ENCODE data around the gene ITPRIPL2. TPM values are rescaled to one million over a fixed set of nuclear protein-coding genes. Genes with fewer than 3 reads are reported as not detected.

The ITPRIPL2 gene
- total and polyA plus RNA-seq, 2 of the 13 experiments (the other 11 are each of a cell fraction or from before 2014, with no cell fraction given), result 5.9 to 12.6 TPM

- peak; percentile 33; the same call in 1 of the 2 replicates for TF ChIP-seq ZBTB40 (IDR thresholded peaks at IDR 0.05)
- no peak for TF ChIP-seq ZBTB40 (CRISPR knock-in tag; IDR thresholded peaks at IDR 0.05)
- TF ChIP-seq FOXK2 (IDR thresholded peaks at IDR 0.05), result 0 out of 2 replicates have a peak, but pooled peaks have one; percentile 11
- TF ChIP-seq TARDBP (CRISPR knock-in tag; IDR thresholded peaks at IDR 0.05), result 0 out of 2 replicates have a peak, but pooled peaks have one; percentile 1
- TF ChIP-seq ZSCAN30 (CRISPR knock-in tag; IDR thresholded peaks at IDR 0.05), result 0 out of 2 replicates have a peak, but pooled peaks have one; percentile 13
- no peak for TF ChIP-seq HOXD1 (CRISPR knock-in tag; IDR thresholded peaks at IDR 0.05)
- TF ChIP-seq ZNF282 (IDR thresholded peaks at IDR 0.05; ENCODE audit: partially characterized antibody), result peak; percentile 49
- 0 out of 2 replicates have a peak, but pooled peaks have one; percentile 71 for TF ChIP-seq U2AF2 (IDR thresholded peaks at IDR 0.05; ENCODE audit: low read depth, low read length)
- TF ChIP-seq LCORL (IDR thresholded peaks at IDR 0.05), result 0 out of 2 replicates have a peak, but pooled peaks have one; percentile 13
- TF ChIP-seq LCORL (CRISPR knock-in tag; IDR thresholded peaks at IDR 0.05), result no peak
- peak; percentile 21; the same call in 1 of the 2 replicates for TF ChIP-seq RAD51 (IDR thresholded peaks at IDR 0.05; ENCODE audit: borderline replicate concordance)
- 0 out of 2 replicates have a peak, but pooled peaks have one; percentile 96 for TF ChIP-seq PLRG1 (conservative IDR thresholded peaks at IDR 0.05)
- TF ChIP-seq FOXP1 (IDR thresholded peaks at IDR 0.05), result peak; percentile 52; the same call in 1 of the 2 replicates
- no peak for TF ChIP-seq FOXP1 (CRISPR knock-in tag; IDR thresholded peaks at IDR 0.05)
- no peak for TF ChIP-seq NFYC (CRISPR knock-in tag; IDR thresholded peaks at IDR 0.05)
- TF ChIP-seq NONO (IDR thresholded peaks at IDR 0.05), result 0 out of 2 replicates have a peak, but pooled peaks have one; percentile 48
- TF ChIP-seq NONO (CRISPR knock-in tag; conservative IDR thresholded peaks at IDR 0.05), result no peak
- peak; percentile 72; the same call in 1 of the 2 replicates for TF ChIP-seq ARNT (IDR thresholded peaks at IDR 0.05)
- TF ChIP-seq ATF7 (IDR thresholded peaks at IDR 0.05), result peak; percentile 42
- no peak for TF ChIP-seq ATF7 (CRISPR knock-in tag; IDR thresholded peaks at IDR 0.05)
- TF ChIP-seq ZNF597 (CRISPR knock-in tag; IDR thresholded peaks at IDR 0.05), result no peak
- no peak for TF ChIP-seq ZNF788 (CRISPR knock-in tag; IDR thresholded peaks at IDR 0.05; ENCODE audit: borderline replicate concordance)
- TF ChIP-seq ELF3 (CRISPR knock-in tag; IDR thresholded peaks at IDR 0.05), result no peak
- TF ChIP-seq PCBP1 (IDR thresholded peaks at IDR 0.05; ENCODE audit: borderline replicate concordance, low read depth, low read length), result no peak
Observed at GRCh38 chr16:19092653-19093410, 20.9 kb upstream of the ITPRIPL2 start (continued).

Measured in HepG2 (cell line).